WTC11 (cell line): ENCODE results near the gene CD79A. TPM values are rescaled to one million over a fixed set of nuclear protein-coding genes. Genes with fewer than 3 reads are reported as not detected.
A peak's percentile ranks its signal among the peaks of the same experiment; 100 is the strongest.

ENCODE experiments used
- AFF4 ChIP-seq: sonication (generic); formaldehyde crosslinking; IDR thresholded peaks from 2 replicates; pipeline ENCODE4 v1.8.1; 2023; ENCODE audit warnings: mild to moderate bottlenecking, missing genetic modification reagents, borderline replicate concordance
- ARID4B ChIP-seq: sonication (generic); formaldehyde crosslinking; IDR thresholded peaks from 2 replicates; pipeline ENCODE4 v1.8.0; 2023; ENCODE audit warnings: missing genetic modification reagents, mild to moderate bottlenecking, borderline replicate concordance
- ATF1 ChIP-seq: sonication (generic); formaldehyde crosslinking; IDR thresholded peaks from 2 replicates; pipeline ENCODE4 v1.8.1; 2023; ENCODE audit warnings: mild to moderate bottlenecking, moderate library complexity, missing genetic modification reagents
- ELF4 ChIP-seq: sonication (generic); formaldehyde crosslinking; IDR thresholded peaks from 2 replicates; pipeline ENCODE4 v1.8.1; 2022; ENCODE audit warnings: low read depth, mild to moderate bottlenecking, moderate library complexity, missing genetic modification reagents
- GRHL2 ChIP-seq: fragments of 250-450 bp; sonication (Bioruptor Pico); IDR thresholded peaks from 2 replicates; pipeline ENCODE4 v1.8.0; 2022; ENCODE audit warnings: mild to moderate bottlenecking, moderate library complexity; ENCODE audit not compliant: insufficient replicate concordance, severe bottlenecking
- GTF2I ChIP-seq: fragments of 250-450 bp; sonication (Bioruptor Pico); conservative IDR thresholded peaks from 2 replicates; pipeline ENCODE4 v1.4.0; 2021; ENCODE audit warnings: mild to moderate bottlenecking
- NFATC4 ChIP-seq: fragments of 250-450 bp; sonication (Bioruptor Pico); IDR thresholded peaks from 2 replicates; pipeline ENCODE4 v1.9.0; 2021; ENCODE audit warnings: mild to moderate bottlenecking
- NFYB ChIP-seq: sonication (generic); formaldehyde crosslinking; conservative IDR thresholded peaks from 2 replicates; pipeline ENCODE4 v1.8.0; 2022; ENCODE audit warnings: low read depth, missing genetic modification reagents
- NR3C1 ChIP-seq: sonication (generic); formaldehyde crosslinking; conservative IDR thresholded peaks from 2 replicates; pipeline ENCODE4 v1.8.1; 2023; ENCODE audit warnings: low read depth, mild to moderate bottlenecking, missing genetic modification reagents
- PRRX2 ChIP-seq: fragments of 250-450 bp; sonication (Bioruptor Pico); IDR thresholded peaks from 2 replicates; pipeline ENCODE4 v1.8.0; 2021; ENCODE audit warnings: mild to moderate bottlenecking
- SOX15 ChIP-seq: fragments of 250-450 bp; sonication (Bioruptor Pico); IDR thresholded peaks from 2 replicates; pipeline ENCODE4 v1.9.0; 2021; ENCODE audit warnings: mild to moderate bottlenecking
- SP1 ChIP-seq: sonication (generic); formaldehyde crosslinking; conservative IDR thresholded peaks from 2 replicates; pipeline ENCODE4 v1.8.1; 2022; ENCODE audit warnings: missing genetic modification reagents
- ZNF121 ChIP-seq: sonication (generic); formaldehyde crosslinking; IDR thresholded peaks from 2 replicates; pipeline ENCODE4 v1.8.0; 2023; ENCODE audit warnings: missing genetic modification reagents
- ZNF219 ChIP-seq: sonication (generic); formaldehyde crosslinking; IDR thresholded peaks from 2 replicates; pipeline ENCODE4 v1.8.0; 2023; ENCODE audit warnings: missing genetic modification reagents, mild to moderate bottlenecking, borderline replicate concordance
- ZNF232 ChIP-seq: sonication (generic); formaldehyde crosslinking; IDR thresholded peaks from 2 replicates; pipeline ENCODE4 v1.8.0; 2022; ENCODE audit warnings: mild to moderate bottlenecking, missing genetic modification reagents
- ZNF317 ChIP-seq: sonication (generic); formaldehyde crosslinking; IDR thresholded peaks from 2 replicates; pipeline ENCODE4 v1.8.1; 2023; ENCODE audit warnings: low read depth, mild to moderate bottlenecking, moderate library complexity, missing genetic modification reagents, borderline replicate concordance
- ZNF396 ChIP-seq: fragments of 250-450 bp; sonication (Bioruptor Pico); IDR thresholded peaks from 2 replicates; pipeline ENCODE4 v1.8.0; 2021; ENCODE audit warnings: mild to moderate bottlenecking, moderate library complexity, borderline replicate concordance
- ZNF416 ChIP-seq: fragments of 250-450 bp; sonication (Bioruptor Pico); IDR thresholded peaks from 2 replicates; pipeline ENCODE4 v1.9.0; 2021; ENCODE audit warnings: mild to moderate bottlenecking, inconsistent platforms
- ZNF425 ChIP-seq: fragments of 250-450 bp; sonication (Bioruptor Pico); conservative IDR thresholded peaks from 2 replicates; pipeline ENCODE4 v1.9.0; 2021; ENCODE audit warnings: mild to moderate bottlenecking
- total RNA-seq: library from RNA; stranded (reverse); gene quantifications from 3 replicates; pipeline ENCODE4 v1.2.3, GENCODE V29; 2021
- TF ChIP-seq, protein P1 (sequence below): fragments of 250-450 bp; sonication (Bioruptor Pico); IDR thresholded peaks from 2 replicates; pipeline ENCODE4 v1.8.0; 2021; ENCODE audit warnings: mild to moderate bottlenecking
- TF ChIP-seq, protein P2 (sequence below): sonication (generic); formaldehyde crosslinking; conservative IDR thresholded peaks from 2 replicates; pipeline ENCODE4 v1.8.1; 2022; ENCODE audit warnings: mild to moderate bottlenecking, missing genetic modification reagents
- TF ChIP-seq, protein P3 (sequence below): fragments of 250-450 bp; sonication (Bioruptor Pico); IDR thresholded peaks from 2 replicates; pipeline ENCODE4 v2.1.2; 2022; ENCODE audit warnings: mild to moderate bottlenecking, moderate library complexity
- TF ChIP-seq, protein P4 (sequence below): sonication (generic); formaldehyde crosslinking; conservative IDR thresholded peaks from 2 replicates; pipeline ENCODE4 v1.8.1; 2023; ENCODE audit warnings: mild to moderate bottlenecking, low read depth, missing genetic modification reagents, moderate library complexity

The CD79A gene
- total RNA-seq, 1 experiment from 2014 or later = 0.42 TPM

GRCh38 chr19:41871573-41872383 is 5.3 kb upstream of the CD79A start (continued):
- TF ChIP-seq ZNF121 (CRISPR knock-in tag) = no peak
- TF ChIP-seq ELF4 = no peak
- TF ChIP-seq, protein P1, sequence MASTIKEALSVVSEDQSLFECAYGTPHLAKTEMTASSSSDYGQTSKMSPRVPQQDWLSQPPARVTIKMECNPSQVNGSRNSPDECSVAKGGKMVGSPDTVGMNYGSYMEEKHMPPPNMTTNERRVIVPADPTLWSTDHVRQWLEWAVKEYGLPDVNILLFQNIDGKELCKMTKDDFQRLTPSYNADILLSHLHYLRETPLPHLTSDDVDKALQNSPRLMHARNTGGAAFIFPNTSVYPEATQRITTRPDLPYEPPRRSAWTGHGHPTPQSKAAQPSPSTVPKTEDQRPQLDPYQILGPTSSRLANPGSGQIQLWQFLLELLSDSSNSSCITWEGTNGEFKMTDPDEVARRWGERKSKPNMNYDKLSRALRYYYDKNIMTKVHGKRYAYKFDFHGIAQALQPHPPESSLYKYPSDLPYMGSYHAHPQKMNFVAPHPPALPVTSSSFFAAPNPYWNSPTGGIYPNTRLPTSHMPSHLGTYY (CRISPR knock-in tag) = peak; percentile 90
- no peak for TF ChIP-seq NR3C1
- TF ChIP-seq ARID4B (CRISPR knock-in tag) = no peak
- TF ChIP-seq, protein P2, sequence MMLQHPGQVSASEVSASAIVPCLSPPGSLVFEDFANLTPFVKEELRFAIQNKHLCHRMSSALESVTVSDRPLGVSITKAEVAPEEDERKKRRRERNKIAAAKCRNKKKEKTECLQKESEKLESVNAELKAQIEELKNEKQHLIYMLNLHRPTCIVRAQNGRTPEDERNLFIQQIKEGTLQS (CRISPR knock-in tag) = no peak
- TF ChIP-seq GTF2I (CRISPR knock-in tag) = no peak
- no peak for TF ChIP-seq SP1 (CRISPR knock-in tag)
- no peak for TF ChIP-seq ZNF396 (CRISPR knock-in tag)
- TF ChIP-seq AFF4 (CRISPR knock-in tag) = no peak
- TF ChIP-seq, protein P3, sequence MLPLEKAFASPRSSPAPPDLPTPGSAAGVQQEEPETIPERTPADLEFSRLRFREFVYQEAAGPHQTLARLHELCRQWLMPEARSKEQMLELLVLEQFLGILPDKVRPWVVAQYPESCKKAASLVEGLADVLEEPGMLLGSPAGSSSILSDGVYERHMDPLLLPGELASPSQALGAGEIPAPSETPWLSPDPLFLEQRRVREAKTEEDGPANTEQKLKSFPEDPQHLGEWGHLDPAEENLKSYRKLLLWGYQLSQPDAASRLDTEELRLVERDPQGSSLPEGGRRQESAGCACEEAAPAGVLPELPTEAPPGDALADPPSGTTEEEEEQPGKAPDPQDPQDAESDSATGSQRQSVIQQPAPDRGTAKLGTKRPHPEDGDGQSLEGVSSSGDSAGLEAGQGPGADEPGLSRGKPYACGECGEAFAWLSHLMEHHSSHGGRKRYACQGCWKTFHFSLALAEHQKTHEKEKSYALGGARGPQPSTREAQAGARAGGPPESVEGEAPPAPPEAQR (CRISPR knock-in tag) = no peak
- no peak for TF ChIP-seq ZNF317 (CRISPR knock-in tag)
- TF ChIP-seq ZNF416 (CRISPR knock-in tag) = peak; percentile 80
- TF ChIP-seq ZNF232 (CRISPR knock-in tag) = no peak
- TF ChIP-seq NFATC4 (CRISPR knock-in tag) = 0 out of 2 replicates have a peak, but pooled peaks have one; percentile 29
- TF ChIP-seq SOX15 (CRISPR knock-in tag) = no peak
- TF ChIP-seq ZNF425 (CRISPR knock-in tag) = peak; percentile 78
- TF ChIP-seq, protein P4, sequence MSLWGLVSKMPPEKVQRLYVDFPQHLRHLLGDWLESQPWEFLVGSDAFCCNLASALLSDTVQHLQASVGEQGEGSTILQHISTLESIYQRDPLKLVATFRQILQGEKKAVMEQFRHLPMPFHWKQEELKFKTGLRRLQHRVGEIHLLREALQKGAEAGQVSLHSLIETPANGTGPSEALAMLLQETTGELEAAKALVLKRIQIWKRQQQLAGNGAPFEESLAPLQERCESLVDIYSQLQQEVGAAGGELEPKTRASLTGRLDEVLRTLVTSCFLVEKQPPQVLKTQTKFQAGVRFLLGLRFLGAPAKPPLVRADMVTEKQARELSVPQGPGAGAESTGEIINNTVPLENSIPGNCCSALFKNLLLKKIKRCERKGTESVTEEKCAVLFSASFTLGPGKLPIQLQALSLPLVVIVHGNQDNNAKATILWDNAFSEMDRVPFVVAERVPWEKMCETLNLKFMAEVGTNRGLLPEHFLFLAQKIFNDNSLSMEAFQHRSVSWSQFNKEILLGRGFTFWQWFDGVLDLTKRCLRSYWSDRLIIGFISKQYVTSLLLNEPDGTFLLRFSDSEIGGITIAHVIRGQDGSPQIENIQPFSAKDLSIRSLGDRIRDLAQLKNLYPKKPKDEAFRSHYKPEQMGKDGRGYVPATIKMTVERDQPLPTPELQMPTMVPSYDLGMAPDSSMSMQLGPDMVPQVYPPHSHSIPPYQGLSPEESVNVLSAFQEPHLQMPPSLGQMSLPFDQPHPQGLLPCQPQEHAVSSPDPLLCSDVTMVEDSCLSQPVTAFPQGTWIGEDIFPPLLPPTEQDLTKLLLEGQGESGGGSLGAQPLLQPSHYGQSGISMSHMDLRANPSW (CRISPR knock-in tag) = no peak
- no peak for TF ChIP-seq ATF1 (CRISPR knock-in tag)
- TF ChIP-seq PRRX2 = peak; percentile 88
- TF ChIP-seq ZNF219 (CRISPR knock-in tag) = no peak
- no peak for TF ChIP-seq NFYB
- TF ChIP-seq GRHL2 (CRISPR knock-in tag) = no peak
